ENCODE results near the gene PSMD9. TPM values are rescaled to one million over a fixed set of nuclear protein-coding genes. Genes with fewer than 3 reads are reported as not detected.
"Not testable (repeated sequence)": the region's sequence is repeated elsewhere in the genome, so short reads cannot be mapped to it uniquely, and the experiment has no call there.

The PSMD9 gene
- total and polyA plus RNA-seq, 4 donors, result 37.2 to 81.8 (median 40.9) TPM

- H3K27me3 ChIP-seq (ENCODE audit: control insufficient read depth in 1 of 2, insufficient read depth in 2 of 2, low read length in 1 of 2); H3K4me3 ChIP-seq (ENCODE audit: low read length in 2 of 2); ATAC-seq (ENCODE audit: low FRiP score); intact Hi-C loops (cut with DNase I); H3K27ac ChIP-seq (ENCODE audit: low read depth in 1 of 2, low read length in 2 of 2); H3K9me3 ChIP-seq (ENCODE audit: control insufficient read depth, low read length); H3K4me1 ChIP-seq (ENCODE audit: control insufficient read depth in 1 of 2, insufficient read depth in 2 of 2, low read length in 2 of 2); H3K36me3 ChIP-seq (ENCODE audit: control insufficient read depth in 1 of 2, insufficient read depth in 2 of 2, low read length in 1 of 2); DNase-seq: not testable (repeated sequence)
- WGBS, 2 donors, result 52 to 55% methylated on average over 3 of the region's 3 CpGs
Observed at GRCh38 chr12:121852392-121852791, 36.2 kb upstream of the PSMD9 start.

DNA sequence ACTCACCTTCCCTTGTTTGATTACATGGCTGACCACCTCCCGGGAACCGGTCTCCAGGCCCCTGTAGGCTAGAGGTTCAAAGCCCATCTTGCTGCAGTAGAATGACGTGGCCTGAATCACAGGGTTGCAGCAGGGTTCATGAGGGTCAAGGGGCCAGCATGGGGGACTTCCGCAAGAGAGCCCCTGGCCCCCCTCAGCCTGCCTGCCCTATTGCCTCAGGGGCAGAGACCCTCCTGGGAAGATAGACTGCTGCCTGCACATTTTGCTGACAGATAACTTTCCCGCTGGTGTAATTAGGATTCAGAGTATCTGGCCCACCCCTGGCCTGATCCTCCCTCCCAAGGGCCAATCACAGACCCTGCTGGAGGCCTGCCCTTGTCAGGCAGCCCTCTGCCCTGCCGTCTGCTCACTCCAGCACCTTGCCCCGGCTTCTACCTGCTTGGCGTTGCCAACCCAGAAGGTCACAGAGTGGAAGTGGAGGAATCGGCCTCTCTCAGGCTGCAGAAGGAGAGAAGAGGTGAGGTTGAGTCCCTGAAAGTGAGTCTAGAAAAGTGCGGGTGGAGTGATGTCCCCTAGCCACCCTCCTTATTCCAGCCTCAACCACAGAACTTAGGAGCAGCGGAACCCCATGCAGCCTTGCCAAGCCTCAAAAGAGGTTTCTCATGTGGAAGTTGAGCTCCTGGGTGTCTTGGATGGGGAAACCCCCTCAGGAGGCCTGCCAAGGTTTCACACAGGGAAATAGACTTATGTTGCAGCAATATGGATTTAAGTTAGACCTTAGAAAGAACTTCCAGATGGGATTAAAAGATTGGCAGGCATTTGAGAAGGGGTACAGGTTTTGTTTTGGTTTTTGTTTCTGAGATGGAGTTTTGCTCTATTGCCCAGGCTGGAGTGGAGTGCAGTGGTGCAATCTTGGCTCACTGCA, 31.0 kb upstream of the PSMD9 start:
- no peak for ATAC-seq (ENCODE audit: low FRiP score)
- intact Hi-C loops (cut with DNase I), result loop anchor here in 1 of 2 donors (2.0 kb wide), 1 partner anchor 31 kb away; the partner anchor contains the start of gene PSMD9

GRCh38 chr12:121858318-121858661, 30.3 kb upstream of the PSMD9 start:
- Histone ChIP-seq H3K4me1 (ENCODE audit: control insufficient read depth in 1 of 2, insufficient read depth in 2 of 2, low read length in 2 of 2) (peaks cover 0 to 3% of the 10 kb centered on the region in 2 donors), H3K9me3 (ENCODE audit: control insufficient read depth, low read length) (no peaks in the 10 kb centered on the region), H3K36me3 (ENCODE audit: control insufficient read depth in 1 of 2, insufficient read depth in 2 of 2, low read length in 1 of 2) (no peaks in the 10 kb centered on the region), H3K27me3 (ENCODE audit: control insufficient read depth in 1 of 2, insufficient read depth in 2 of 2, low read length in 1 of 2) (no peaks in the 10 kb centered on the region), H3K4me3 (ENCODE audit: low read length in 2 of 2) (no peak overlapping the region), H3K27ac (ENCODE audit: low read depth in 1 of 2, low read length in 2 of 2) (peak overlapping the region; percentile 94 to 99)
- DNase-seq, result no peak
- no peak for ATAC-seq (ENCODE audit: low FRiP score)
- WGBS, 2 donors, result 86 to 87% methylated on average over 10 of the region's 10 CpGs
- intact Hi-C loops (cut with DNase I), result loop anchor here in 1 of 2 donors (2.0 kb wide), 1 partner anchor 31 kb away; the partner anchor contains the start of gene PSMD9

More for the DNA sequence above, 31.0 kb upstream of the PSMD9 start:
- no peaks in the 10 kb centered on the region for H3K9me3 ChIP-seq (ENCODE audit: control insufficient read depth, low read length)
- H3K36me3 ChIP-seq (ENCODE audit: control insufficient read depth in 1 of 2, insufficient read depth in 2 of 2, low read length in 1 of 2), result no peaks in the 10 kb centered on the region
- peaks cover 0 to 3% of the 10 kb centered on the region in 2 donors for H3K4me1 ChIP-seq (ENCODE audit: control insufficient read depth in 1 of 2, insufficient read depth in 2 of 2, low read length in 2 of 2)
- no peaks in the 10 kb centered on the region for H3K27me3 ChIP-seq (ENCODE audit: control insufficient read depth in 1 of 2, insufficient read depth in 2 of 2, low read length in 1 of 2)
- H3K27ac ChIP-seq (ENCODE audit: low read depth in 1 of 2, low read length in 2 of 2), result peak overlapping the region; percentile 94 to 99
- H3K4me3 ChIP-seq (ENCODE audit: low read length in 2 of 2), result no peak overlapping the region
- DNase-seq, result no peak
- 87 to 88% methylated on average over 11 of the region's 11 CpGs for WGBS, 2 donors

DNA sequence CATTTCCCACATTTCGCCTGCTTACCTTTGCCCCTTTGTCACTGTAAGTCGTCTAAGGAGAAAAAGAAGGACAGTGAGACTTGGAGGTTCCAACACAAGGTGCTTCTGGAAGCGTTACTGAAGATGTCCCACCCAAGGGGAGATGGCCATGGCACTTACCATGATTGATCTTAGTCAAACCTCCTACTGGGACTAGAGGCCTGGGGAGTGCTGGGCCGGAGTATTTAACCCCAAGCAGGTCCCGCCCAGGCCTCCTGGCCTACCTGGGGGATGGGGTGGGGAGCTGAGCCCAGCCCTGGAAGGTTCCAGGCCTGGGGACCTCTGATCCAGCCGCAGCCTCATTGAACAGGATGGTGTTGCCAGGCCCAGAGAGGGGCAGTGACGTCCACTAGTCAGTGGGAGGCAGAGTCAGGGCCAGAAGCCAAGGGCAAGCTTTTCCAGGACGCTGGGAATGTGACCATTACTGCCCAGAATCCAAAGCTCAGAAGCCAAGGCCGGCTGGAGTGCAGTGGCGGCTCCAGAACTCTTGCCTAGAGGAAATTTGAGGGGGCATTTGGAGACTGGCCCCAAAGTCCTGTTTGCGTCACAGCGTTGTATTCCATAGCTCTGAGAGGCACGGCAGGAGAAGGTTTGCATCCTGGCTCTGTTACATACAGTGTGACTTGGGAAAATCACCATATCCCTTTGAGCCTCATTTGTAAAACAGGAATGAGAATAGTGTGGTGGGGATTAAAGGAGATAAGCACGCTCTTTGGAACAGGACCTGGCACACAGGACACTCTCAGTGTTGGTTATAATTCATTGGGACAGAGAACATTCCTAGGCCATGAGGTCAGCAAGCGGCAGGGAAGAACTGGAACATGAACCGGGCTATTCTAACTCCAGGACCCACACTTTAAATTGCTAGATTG, 29.7 kb upstream of the PSMD9 start, which contains the start of gene HPD:
TSS of gene HPD (minus strand) at position 198 of the 911 bp plus-strand sequence. CDS start at position 162, 36 bp downstream.
- Histone ChIP-seq H3K36me3 (ENCODE audit: control insufficient read depth in 1 of 2, insufficient read depth in 2 of 2, low read length in 1 of 2) (no peaks in the 10 kb centered on the region), H3K4me3 (ENCODE audit: low read length in 2 of 2) (no peak within 1 kb of the TSS), H3K27me3 (ENCODE audit: control insufficient read depth in 1 of 2, insufficient read depth in 2 of 2, low read length in 1 of 2) (no peaks in the 10 kb centered on the region), H3K9me3 (ENCODE audit: control insufficient read depth, low read length) (no peaks in the 10 kb centered on the region), H3K4me1 (ENCODE audit: control insufficient read depth in 1 of 2, insufficient read depth in 2 of 2, low read length in 2 of 2) (peaks cover 0 to 3% of the 10 kb centered on the region in 2 donors), H3K27ac (ENCODE audit: low read depth in 1 of 2, low read length in 2 of 2) (peak within 1 kb of the TSS; percentile 94 to 99)
- intact Hi-C loops (cut with DNase I), result loop anchor here in 1 of 2 donors (2.0 kb wide), 1 partner anchor 30 kb away; the partner anchor contains the start of gene PSMD9
- ATAC-seq (ENCODE audit: low FRiP score) (peak; percentile 86), DNase-seq (peak; percentile 89 to 92)
- 17 to 20% methylated on average over 16 of the region's 16 CpGs for WGBS, 2 donors

DNA sequence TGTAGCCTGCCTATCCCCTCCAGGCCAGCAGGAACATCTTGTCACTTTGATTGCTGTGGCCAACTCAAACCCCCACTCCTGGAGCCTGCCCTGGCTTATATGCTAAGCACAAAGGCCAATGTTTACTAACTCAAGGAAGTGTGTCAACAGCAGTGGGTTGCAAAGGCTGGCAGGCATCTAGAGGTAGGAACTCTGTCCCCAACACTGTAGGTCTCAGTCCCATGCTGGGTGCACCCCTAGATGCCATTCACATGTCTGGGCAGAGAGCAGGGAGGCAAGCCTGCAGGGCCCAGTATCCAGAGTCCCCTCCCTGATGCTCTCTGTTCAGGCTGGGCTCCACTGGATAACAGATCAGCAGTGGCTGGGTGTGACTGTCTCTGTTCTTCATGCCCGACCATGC, 28.3 kb upstream of the PSMD9 start:
- intact Hi-C loops (cut with DNase I), result no loop called here
- Histone ChIP-seq H3K4me3 (ENCODE audit: low read length in 2 of 2) (no peak overlapping the region), H3K27ac (ENCODE audit: low read depth in 1 of 2, low read length in 2 of 2) (peak overlapping the region; percentile 54 to 94), H3K27me3 (ENCODE audit: control insufficient read depth in 1 of 2, insufficient read depth in 2 of 2, low read length in 1 of 2) (no peaks in the 10 kb centered on the region), H3K4me1 (ENCODE audit: control insufficient read depth in 1 of 2, insufficient read depth in 2 of 2, low read length in 2 of 2) (peaks cover 0 to 3% of the 10 kb centered on the region in 2 donors), H3K9me3 (ENCODE audit: control insufficient read depth, low read length) (no peaks in the 10 kb centered on the region), H3K36me3 (ENCODE audit: control insufficient read depth in 1 of 2, insufficient read depth in 2 of 2, low read length in 1 of 2) (no peaks in the 10 kb centered on the region)
- no peak for ATAC-seq (ENCODE audit: low FRiP score)
- WGBS, 2 donors, result 74 to 94% methylated on average over 1 of the region's 1 CpG
- no peak for DNase-seq

DNA sequence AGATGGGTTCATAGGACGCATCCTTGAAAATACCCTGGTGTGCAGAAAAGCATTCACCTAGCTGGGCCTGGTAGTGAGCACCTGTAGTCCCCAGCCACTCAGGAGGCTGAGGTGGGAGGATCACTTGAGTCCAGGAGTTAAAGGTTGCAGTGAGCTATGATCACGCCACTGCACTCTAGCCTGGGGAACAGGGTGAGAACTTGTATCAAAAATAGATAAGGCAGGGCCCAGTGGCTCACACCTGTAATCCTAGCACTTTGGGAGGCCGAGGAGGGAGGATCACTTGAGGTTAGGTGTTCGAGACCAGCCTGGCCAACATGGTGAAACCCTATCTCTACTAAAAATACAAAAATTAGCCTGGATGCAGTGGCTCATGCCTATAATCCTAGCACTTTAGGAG, 27.9 kb upstream of the PSMD9 start:
- peak overlapping the region in 1 of 2 donors; percentile 94 for H3K27ac ChIP-seq (ENCODE audit: low read depth in 1 of 2, low read length in 2 of 2)
- ATAC-seq (ENCODE audit: low FRiP score); intact Hi-C loops (cut with DNase I): not testable (repeated sequence)

GRCh38 chr12:121861636-121862254, 26.8 kb upstream of the PSMD9 start:
- 3 to 9% methylated on average over 11 of the region's 11 CpGs for WGBS, 2 donors
- intact Hi-C loops (cut with DNase I), result no loop called here

More for the DNA sequence above, 27.9 kb upstream of the PSMD9 start:
- DNase-seq; H3K4me1 ChIP-seq (ENCODE audit: control insufficient read depth in 1 of 2, insufficient read depth in 2 of 2, low read length in 2 of 2); H3K9me3 ChIP-seq (ENCODE audit: control insufficient read depth, low read length); H3K4me3 ChIP-seq (ENCODE audit: low read length in 2 of 2); H3K36me3 ChIP-seq (ENCODE audit: control insufficient read depth in 1 of 2, insufficient read depth in 2 of 2, low read length in 1 of 2); H3K27me3 ChIP-seq (ENCODE audit: control insufficient read depth in 1 of 2, insufficient read depth in 2 of 2, low read length in 1 of 2): not testable (repeated sequence)
- 96 to 98% methylated on average over 4 of the region's 4 CpGs for WGBS, 2 donors

DNA sequence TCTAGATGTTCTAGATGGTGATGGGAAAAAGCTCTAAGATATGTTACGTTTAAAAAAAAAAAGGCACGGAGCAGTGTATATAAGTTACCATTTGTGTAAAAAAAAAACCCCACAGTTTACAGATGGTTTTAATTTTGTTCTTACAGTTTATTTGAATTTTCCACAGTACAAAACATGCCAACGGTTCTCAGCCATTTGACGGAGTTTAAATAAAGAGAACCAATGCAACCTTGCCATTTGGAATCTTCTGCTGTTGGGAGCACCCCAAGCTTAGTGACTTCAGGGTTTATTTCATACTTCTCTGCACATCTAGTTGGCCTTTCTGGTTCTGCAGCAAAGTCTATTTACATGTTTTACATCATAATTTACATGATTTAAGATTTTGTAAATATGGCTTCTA, 22.3 kb upstream of the PSMD9 start:
- no peaks in the 10 kb centered on the region for H3K9me3 ChIP-seq (ENCODE audit: control insufficient read depth, low read length)
- intact Hi-C loops (cut with DNase I), result no loop called here
- 53 to 62% methylated on average over 4 of the region's 4 CpGs for WGBS, 2 donors
- no peak for DNase-seq
- H3K27me3 ChIP-seq (ENCODE audit: control insufficient read depth in 1 of 2, insufficient read depth in 2 of 2, low read length in 1 of 2), result no peaks in the 10 kb centered on the region
- H3K27ac ChIP-seq (ENCODE audit: low read depth in 1 of 2, low read length in 2 of 2), result no peak overlapping the region
- H3K4me3 ChIP-seq (ENCODE audit: low read length in 2 of 2), result no peak overlapping the region
- no peak for ATAC-seq (ENCODE audit: low FRiP score)
- H3K36me3 ChIP-seq (ENCODE audit: control insufficient read depth in 1 of 2, insufficient read depth in 2 of 2, low read length in 1 of 2), result no peaks in the 10 kb centered on the region
- H3K4me1 ChIP-seq (ENCODE audit: control insufficient read depth in 1 of 2, insufficient read depth in 2 of 2, low read length in 2 of 2), result no peaks in the 10 kb centered on the region

More at GRCh38 chr12:121861636-121862254, 26.8 kb upstream of the PSMD9 start:
- Histone ChIP-seq H3K4me1 (ENCODE audit: control insufficient read depth in 1 of 2, insufficient read depth in 2 of 2, low read length in 2 of 2) (peaks cover 0 to 3% of the 10 kb centered on the region in 2 donors), H3K27ac (ENCODE audit: low read depth in 1 of 2, low read length in 2 of 2) (peak overlapping the region in 1 of 2 donors; percentile 14), H3K9me3 (ENCODE audit: control insufficient read depth, low read length) (no peaks in the 10 kb centered on the region), H3K27me3 (ENCODE audit: control insufficient read depth in 1 of 2, insufficient read depth in 2 of 2, low read length in 1 of 2) (no peaks in the 10 kb centered on the region), H3K4me3 (ENCODE audit: low read length in 2 of 2) (no peak overlapping the region), H3K36me3 (ENCODE audit: control insufficient read depth in 1 of 2, insufficient read depth in 2 of 2, low read length in 1 of 2) (no peaks in the 10 kb centered on the region)
- DNase-seq (no peak), ATAC-seq (ENCODE audit: low FRiP score) (no peak)

Measured in aorta (tissue), 5 donors.